A673 (cell line): ENCODE measurements around the gene FSTL4.

ENCODE experiments used
- EZH2 ChIP-seq: fragments of 200-600 bp; sonication (generic); IDR thresholded peaks from 2 replicates; pipeline ENCODE4 v1.6.1; 2017; ENCODE audit warnings: borderline replicate concordance, low read depth, mild to moderate bottlenecking, mixed read lengths, antibody characterized with exemption, low read length; ENCODE audit not compliant: poor library complexity, severe bottlenecking
- TF ChIP-seq, protein P1 (sequence below): fragments of 300-800, 200-600 bp; sonication (generic); conservative IDR thresholded peaks from 2 replicates; pipeline ENCODE4 v1.5.1; 2017; ENCODE audit warnings: low read depth, mild to moderate bottlenecking, antibody characterized with exemption, low read length, moderate library complexity, mixed read lengths

DNA sequence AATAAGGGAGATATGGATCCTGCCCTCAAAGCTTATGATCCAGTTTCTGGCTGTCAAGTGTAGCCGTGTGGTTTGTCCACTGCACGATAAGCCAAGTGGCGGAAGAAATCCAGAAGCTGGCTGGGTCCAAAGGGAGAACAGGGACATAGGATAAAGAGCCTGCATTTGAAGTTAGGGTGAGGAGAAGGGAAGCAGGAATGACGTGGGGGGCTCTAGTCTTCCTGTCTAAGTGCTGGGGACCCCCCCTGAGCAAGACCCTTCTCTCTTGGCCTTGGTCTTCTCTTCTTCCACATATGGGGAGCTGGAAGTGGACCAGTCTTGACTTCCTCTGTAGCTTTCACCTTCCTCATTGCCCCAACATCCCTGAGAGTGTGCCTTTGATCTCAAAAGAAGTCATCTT lies 186.6 kb downstream of the FSTL4 start:
- TF ChIP-seq, protein P1, sequence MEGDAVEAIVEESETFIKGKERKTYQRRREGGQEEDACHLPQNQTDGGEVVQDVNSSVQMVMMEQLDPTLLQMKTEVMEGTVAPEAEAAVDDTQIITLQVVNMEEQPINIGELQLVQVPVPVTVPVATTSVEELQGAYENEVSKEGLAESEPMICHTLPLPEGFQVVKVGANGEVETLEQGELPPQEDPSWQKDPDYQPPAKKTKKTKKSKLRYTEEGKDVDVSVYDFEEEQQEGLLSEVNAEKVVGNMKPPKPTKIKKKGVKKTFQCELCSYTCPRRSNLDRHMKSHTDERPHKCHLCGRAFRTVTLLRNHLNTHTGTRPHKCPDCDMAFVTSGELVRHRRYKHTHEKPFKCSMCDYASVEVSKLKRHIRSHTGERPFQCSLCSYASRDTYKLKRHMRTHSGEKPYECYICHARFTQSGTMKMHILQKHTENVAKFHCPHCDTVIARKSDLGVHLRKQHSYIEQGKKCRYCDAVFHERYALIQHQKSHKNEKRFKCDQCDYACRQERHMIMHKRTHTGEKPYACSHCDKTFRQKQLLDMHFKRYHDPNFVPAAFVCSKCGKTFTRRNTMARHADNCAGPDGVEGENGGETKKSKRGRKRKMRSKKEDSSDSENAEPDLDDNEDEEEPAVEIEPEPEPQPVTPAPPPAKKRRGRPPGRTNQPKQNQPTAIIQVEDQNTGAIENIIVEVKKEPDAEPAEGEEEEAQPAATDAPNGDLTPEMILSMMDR, result no peak
- TF ChIP-seq EZH2, result no peak
